ENCODE results near the gene RGS13.
A peak's percentile ranks its signal among the peaks of the same experiment; 100 is the strongest.

Gene RGS13
- total RNA-seq = 0 to 0.05 (median 0.04) reads per million in 3 experiments

GRCh38 chr1:192635939-192636338 lies at the start of gene RGS13:
RGS13 (plus strand) TSS chr1:192636147; CDS start chr1:192644335, 8,188 bp downstream.
- no peak for DNase-seq

GRCh38 chr1:192587386-192588266 lies 48.3 kb upstream of the RGS13 start:
- no peak for DNase-seq

GRCh38 chr1:192588546-192588945 lies 47.4 kb upstream of the RGS13 start:
- DNase-seq = no peak

- DNase-seq = no peak
These were observed 46.1 kb upstream of the RGS13 start for GRCh38 chr1:192589813-192590212.

- no peak for DNase-seq
These were observed 43.4 kb upstream of the RGS13 start for GRCh38 chr1:192592517-192592916.

GRCh38 chr1:192592981-192593708 lies 42.8 kb upstream of the RGS13 start:
- DNase-seq = no peak

GRCh38 chr1:192595299-192595698 lies 40.6 kb upstream of the RGS13 start:
- DNase-seq = no peak

GRCh38 chr1:192598589-192598988 lies 37.4 kb upstream of the RGS13 start:
- DNase-seq = no peak

GRCh38 chr1:192600275-192600674 lies 35.7 kb upstream of the RGS13 start:
- no peak for DNase-seq

- DNase-seq = no peak
These were observed 34.8 kb upstream of the RGS13 start for GRCh38 chr1:192601143-192601542.

GRCh38 chr1:192601567-192601966 lies 34.4 kb upstream of the RGS13 start:
- DNase-seq = no peak

- DNase-seq = no peak
These were observed 33.2 kb upstream of the RGS13 start for GRCh38 chr1:192602757-192603156.

GRCh38 chr1:192603218-192603787 lies 32.6 kb upstream of the RGS13 start:
- DNase-seq = no peak

- no peak for DNase-seq
These were observed 30.8 kb upstream of the RGS13 start for GRCh38 chr1:192604979-192605620.

- no peak for DNase-seq
These were observed 27.3 kb upstream of the RGS13 start for GRCh38 chr1:192608671-192609070.

GRCh38 chr1:192609110-192610079 lies 26.6 kb upstream of the RGS13 start:
- peak; percentile 69 for DNase-seq

- peak; percentile 16 for DNase-seq
These were observed 25.6 kb upstream of the RGS13 start for GRCh38 chr1:192610112-192610889.

GRCh38 chr1:192615055-192615454 lies 20.9 kb upstream of the RGS13 start:
- DNase-seq = no peak

- DNase-seq = no peak
These were observed 15.8 kb upstream of the RGS13 start for GRCh38 chr1:192620071-192620635.

GRCh38 chr1:192626366-192627179 lies 9.4 kb upstream of the RGS13 start:
- no peak for DNase-seq
